T follicular helper cell (primary cell): ENCODE results near the gene BRSK2.
"Not testable (repeated sequence)": the region's sequence is repeated elsewhere in the genome, so short reads cannot be mapped to it uniquely, and the experiment has no call there.

ENCODE experiments used
- DNase-seq: peaks from one replicate; pipeline ENCODE4 v3.0.0-alpha.2; 2020; ENCODE audit warnings: low read depth

The BRSK2 gene

DNA sequence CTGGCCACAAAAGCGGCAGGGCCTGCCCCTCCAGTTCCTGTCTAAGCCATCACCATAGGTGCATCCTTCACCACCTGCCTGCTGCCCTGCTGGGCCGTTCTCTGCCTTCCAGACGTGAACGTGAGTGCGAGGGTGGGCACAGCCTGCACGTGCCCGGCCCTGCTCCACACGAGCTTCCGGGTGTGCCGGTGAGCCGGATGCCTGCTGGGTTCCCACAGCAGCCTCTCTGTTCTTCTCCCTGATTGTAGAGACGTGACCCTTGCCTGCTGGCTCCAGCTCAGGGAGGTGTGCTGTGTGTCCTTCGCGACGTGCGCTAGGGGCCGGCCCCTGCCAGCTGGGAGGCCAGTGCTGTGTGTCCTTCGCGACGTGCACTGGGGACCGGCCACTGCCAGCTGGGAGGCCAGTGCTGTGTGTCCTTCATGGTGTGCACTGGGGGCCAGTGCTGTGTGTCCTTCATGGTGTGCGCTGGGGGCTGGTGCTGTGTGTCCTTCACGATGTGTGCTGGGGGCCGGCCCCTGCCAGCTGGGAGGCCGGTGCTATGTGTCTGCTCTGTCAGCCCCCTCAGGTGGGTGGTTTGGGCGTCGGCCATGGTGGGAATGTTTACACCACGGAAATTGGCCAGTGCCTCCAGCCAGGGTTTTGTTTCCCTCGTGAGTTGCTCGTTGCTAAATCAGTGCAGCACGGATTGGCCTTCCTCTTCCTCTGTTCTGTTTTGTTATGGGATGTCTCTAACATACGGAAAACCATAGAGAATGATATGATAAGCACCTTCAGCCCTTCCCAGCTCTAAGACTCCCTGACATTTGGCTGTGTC lies 35.4 kb upstream of the BRSK2 start:
- DNase-seq: no peak

DNA sequence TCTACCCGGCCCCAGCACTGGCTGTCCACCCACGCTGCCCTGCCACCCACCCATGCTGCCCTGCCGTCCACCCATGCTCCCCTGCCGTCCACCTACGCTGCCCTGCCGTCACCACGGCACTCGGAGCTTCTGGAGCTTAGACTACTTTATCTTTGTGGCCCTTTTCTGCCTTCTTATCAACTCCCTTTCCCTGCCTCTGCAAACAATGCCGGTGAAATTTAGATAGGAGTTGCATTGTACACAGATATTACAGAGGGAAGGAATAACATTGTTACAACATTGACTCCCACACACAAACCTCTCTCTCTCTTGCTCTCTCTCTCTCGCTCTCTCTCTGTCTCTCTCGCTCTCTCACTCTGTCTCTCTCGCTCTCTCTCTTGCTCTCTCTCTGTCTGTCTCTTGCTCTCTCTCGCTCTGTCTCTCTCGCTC lies 33.7 kb upstream of the BRSK2 start:
- DNase-seq: no peak

DNA sequence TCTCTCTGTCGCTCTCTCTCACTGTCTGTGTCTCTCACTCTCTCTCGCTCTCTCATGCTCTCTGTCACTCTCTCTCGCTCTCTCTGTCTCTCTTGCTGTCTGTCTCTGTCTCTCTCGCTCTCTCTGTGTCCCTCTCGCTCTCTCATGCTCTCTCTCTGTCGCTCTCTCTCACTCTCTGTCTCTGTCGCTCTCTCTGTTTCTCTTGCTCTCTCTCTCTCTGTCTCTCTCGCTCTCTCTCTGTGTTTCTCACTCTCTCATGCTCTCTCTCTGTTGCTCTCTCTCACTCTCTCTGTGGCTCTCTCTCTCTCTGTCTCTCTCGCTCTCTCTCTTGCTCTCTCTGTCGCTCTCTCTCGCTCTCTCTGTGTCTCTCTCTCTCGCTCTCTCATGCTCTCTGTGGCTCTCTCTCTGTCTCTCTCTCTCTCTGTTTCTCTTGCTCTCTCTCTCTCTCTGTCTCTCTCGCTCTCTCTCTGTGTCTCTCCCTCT lies 33.2 kb upstream of the BRSK2 start:
- no peak for DNase-seq

DNA sequence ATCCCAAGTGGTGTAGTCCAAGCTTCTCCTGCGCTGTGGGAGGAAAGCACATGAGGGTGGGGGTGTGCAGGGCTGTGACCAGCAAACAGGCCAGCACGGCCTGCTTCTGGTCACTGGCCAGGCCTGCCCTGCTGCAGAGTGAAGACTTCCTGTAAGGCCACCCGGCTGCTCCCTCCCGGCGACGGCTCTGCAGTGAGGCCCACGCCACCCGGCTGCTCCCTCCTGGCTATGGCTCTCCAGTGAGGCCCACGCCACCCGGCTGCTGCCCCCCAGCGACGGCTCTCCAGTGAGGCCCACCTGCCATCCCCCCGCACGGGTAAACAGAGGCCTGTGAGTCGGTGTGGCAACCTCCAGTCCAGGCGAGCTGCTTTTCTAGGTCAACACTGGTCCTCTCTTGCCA lies 31.4 kb upstream of the BRSK2 start:
- DNase-seq: no peak

DNA sequence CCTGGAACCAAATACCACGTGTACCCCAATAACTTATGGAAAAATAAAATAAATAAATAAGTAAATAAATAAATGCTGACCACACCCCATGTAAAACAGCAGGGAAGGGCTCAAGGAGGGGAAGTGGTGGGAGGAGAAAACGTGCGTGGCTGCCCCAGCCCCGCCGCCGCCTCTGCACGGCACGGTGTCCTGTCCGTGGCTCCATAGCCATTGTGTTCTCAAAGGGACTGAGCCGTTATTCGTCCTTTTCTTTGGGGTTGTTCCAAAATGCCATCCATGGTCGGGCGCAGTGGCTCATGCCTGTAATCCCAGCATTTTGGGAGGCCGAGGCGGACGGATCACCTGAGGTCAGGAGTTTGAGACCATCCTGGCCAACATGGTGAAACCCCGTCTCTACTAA lies 30.8 kb upstream of the BRSK2 start:
- DNase-seq: not testable (repeated sequence)

DNA sequence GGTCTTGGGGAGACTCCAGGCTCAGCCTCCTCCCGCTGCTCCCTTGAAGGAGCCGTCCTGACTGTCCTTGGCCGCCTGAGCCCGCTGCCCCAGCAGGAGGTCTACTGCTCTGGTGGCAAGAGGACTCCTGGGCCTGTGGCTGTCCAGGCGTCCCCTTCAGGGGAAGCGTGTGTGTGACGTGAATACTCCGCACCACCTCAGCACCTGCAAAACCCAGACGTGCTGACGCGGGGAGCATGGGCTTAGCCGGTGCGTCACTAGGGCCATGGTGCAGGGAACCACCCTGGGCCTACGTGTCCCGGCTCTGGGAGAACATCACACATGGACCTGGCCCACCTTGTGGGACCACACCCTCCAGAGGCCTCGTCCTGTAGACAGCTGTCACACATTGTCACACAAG lies 30.2 kb upstream of the BRSK2 start:
- no peak for DNase-seq

DNA sequence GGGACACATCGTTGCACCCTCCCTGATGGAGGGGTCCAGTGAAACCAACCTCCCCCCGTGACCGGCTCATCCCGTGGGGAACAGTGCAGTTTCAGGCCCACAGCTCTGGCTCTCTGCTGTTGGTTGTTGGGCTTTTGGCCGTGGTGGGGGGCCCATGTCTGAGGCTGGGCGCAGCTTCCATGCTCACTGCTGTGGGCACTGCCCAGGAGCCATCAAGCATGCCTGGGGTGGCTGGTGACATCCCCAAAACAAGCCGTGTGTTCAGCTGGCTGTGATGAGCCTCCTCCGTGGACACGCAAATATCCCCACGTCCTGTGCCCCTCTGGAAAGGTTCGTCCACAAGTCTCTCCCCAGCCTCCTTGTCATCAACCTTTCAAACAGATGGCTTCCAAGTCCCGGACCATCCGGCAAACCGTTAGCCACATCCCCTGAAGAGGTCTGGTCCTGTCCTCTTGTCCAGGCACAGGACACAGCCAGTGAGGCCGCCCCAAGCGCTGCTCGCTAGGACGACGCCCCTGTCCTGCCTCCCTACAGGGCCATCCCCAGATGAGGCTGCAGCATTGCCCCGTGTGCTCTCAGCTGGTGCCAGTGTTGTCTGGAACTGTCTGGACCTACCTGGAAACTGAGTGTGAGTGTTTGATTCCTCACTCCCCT lies 29.4 kb upstream of the BRSK2 start:
- DNase-seq: no peak

DNA sequence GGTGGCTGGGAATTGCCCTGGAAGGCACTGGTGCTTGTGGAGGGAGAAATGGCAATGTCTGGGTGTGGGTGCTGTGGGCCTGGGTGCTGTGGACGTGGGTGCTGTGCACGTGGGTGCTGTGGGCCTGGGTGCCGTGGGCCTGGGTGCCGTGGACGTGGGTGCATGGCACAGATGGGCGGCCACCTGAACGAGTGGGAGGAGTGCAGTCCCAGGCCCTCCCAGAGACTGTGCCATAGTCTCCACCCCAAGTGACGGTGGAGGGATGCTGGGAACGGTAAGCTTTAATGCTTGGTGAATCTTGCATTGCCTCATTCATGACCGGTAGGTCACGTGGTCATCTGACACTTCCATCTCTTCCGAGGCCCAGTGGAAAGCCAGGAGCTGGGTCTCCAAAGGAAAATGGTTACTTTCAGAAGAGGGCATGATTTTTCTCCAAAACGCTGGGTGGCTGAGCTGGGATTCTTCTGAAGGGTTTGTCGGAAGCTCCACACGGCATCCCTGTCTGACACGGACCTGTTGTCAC lies 28.8 kb upstream of the BRSK2 start:
- DNase-seq: no peak

DNA sequence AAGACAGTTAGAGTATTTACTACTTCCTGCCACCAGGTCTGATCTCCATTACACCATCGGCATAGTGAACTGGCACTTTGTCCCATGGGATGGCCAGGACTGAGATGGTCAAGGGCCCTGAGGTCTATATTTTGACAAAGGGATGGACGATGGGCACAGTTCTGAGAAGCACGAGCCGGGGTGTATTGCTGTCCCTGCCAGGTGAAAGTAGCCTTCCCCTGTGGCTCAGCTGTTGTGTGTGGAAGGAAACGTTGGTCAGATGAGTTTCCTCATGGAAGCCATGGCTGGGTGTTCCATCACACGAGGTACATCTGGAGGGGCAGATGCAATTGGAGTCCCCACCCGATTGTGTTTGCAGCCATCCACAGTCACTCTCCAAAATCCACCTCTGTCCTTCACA lies 27.9 kb upstream of the BRSK2 start:
- DNase-seq: no peak

DNA sequence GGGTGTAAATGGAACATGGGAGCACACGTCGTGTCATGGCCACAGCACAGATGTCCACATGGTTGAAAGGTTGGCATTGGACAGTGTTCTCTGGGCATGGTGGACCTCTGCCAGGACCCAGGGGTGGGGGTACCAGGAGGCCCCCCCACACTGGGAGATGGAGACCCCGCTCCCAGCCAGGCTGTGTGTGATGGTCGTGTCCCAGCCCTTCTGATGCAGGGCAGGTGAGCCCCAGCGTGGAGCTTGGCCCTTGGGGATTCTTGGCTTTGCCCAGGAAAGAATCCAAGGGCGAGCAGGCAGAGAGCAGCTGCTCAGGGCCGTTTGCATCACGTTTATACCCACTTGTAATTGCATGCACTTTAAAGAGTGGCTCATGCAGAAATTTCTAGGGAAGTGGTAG lies 22.0 kb upstream of the BRSK2 start:
- no peak for DNase-seq

DNA sequence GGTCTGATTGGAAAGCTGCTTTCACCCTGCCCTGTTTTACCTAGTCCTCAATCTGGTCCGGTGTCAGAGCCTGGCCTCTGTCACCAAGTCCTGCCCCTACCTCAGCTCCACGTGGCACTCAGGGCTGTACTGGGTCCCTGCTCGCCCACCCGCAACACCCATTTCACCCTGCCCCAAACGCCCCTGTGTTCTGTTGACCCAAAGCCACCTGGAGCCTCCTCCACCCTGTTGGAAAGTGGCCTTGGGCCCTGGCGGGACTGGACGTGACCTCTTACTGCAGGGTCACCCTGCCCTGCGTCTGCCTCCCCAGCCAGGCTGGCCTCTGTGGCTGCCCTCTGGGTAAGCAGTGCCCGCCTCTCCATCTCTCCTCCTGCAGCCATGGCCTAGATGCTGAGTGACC lies 21.5 kb upstream of the BRSK2 start:
- no peak for DNase-seq

DNA sequence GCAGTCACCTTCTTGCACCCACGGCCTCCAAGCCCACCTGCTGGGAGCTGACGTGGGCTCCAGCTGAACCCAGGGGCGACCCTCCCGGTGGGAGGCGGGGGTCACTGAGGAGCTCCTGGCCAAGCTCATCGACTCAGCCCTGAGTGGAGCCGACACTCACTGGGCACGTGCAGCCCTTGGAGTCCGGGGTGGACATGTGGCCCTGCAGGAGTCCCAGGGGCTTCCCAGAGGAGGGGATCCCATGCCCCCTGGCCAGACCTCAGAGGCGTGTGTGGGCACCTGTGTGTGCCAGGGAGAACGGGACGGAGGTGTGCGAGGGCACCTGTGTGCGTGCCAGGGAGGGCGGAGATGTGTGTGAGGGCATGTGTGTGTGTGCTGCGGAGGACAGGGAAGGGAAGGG lies 20.8 kb upstream of the BRSK2 start:
- no peak for DNase-seq

DNA sequence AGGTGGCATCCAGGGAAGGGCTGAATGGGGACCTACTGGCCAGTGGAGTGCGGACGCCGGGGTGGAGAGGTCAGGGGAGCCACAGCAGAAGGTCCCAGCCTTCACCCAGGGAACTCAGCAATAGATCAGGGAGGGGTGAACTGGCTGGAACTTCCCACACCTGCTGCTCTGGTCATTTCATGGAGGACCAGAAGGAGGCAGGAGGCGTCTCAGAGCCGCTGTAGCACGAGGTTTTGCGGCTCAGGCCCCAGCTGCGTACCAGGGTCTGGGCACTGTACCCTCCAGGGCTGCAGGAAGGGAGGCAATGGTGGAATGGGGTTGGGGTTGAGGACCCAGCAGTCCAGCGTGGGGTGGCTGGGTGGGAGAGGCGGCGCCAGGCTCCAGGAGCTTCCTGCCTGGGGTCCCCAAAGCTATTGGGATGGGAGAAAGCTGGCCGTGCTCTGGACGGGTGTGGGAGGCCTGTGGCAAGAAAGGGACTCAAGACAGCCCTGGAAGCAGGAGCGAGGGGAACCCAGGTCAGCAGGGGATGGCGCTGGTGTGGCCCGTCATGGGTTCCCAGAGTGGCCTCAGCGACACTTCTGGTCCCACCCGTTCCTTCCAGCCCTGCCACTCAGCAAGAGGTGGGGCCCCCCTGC lies 20.2 kb upstream of the BRSK2 start:
- no peak for DNase-seq

DNA sequence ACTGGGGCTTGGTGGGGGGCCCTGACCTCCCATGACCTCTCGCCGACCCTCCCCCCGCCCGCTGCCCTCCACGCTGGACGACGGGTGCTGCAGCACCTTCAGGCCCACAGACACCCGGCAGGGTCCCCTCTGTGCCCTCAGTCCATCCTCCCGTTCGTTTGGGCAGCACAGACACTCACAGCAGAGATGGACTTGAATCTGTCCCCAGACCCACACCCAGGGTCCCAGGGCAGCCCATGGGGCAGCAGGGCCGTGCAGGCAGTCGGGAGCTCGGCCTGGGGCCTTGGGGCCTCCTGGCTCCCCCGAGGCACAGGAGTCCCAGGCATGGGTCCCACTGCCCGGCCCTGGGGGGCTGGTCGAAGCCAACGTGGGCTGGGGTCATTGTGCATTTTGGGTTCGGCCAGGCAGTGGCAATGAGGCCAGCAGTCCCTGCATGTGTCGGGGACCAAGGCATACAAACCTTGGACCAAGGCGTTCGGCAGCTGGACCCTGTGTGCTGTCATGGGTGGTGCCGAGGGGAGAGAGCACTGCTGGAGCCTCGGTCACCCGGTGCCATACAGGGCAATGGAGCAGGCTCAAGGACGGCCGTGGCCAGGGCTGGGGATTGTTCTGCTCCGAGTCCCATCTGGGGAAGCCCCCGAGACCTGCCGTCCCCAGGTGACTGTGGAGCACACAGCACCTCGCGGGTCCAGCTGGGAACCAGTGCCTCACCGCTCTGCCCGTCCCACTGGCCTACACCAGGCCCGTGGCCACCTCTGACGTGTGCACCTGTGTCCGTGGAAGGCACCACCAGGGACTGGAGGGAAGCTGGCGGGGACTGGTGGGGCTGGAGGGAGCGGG lies 19.3 kb upstream of the BRSK2 start:
- DNase-seq: no peak

DNA sequence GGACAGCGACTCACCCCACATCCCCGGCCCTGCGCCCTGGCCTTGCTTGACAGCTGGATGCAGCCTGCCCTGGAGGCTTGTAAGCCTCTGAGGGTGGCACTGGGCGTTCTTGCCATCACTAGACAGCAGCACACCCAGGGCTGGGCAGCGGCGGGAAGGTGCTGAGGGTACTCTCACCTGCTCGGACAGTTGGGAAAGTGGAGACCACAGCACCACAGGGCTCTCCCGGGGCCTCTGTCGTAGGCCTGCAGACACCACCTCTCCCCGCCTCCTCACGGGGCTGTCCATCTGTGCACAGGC lies 18.8 kb upstream of the BRSK2 start:
- no peak for DNase-seq

DNA sequence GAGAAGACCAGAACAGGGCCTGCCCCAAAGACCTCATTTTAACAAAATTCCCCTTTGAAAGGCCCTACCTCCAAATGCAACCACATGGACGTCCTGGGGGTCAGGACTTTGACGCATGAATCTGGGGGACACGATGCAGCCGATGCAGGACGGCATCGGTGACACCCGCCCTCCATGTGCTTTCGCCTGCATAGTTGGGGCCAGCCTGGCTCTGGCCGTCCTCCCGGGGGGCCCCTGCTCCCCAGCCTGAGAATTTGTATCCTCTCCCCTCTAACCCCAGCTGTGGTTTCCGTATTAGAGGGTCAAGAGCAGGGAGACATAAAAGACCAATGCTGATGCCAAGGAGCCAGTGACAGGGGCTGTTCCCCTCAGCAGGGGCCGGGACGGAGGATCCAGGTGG lies 18.4 kb upstream of the BRSK2 start:
- no peak for DNase-seq

DNA sequence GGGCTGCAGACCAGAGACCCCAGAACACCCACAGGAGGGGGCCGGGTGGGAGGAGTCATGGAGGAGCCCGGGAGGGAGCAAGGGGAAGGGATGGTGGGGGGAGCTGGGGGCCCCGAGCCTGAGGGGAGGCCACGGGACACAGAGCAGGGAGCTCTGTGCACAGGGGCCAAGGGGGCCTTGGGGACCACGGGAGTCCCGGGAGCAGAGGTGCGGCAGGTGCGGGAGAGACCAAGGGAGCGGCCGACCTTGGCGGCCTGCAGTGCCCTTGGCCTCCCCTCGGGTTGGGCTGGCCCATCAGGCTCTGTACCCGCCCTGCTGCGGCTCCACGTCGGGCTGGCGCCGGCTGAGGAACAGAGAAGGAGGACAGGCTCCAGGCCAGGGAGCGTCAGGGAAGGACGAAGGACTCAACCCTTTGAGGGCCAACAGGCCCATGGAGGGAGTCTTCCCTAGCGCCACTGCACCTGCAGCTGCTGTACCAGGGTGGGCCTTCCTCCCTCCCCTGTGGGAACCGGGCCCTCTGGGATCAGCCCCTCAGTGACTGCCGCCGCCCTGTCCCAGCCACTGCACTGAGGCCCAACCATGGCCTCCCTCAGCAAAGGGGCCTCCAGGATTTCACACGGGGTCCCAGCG lies 17.8 kb upstream of the BRSK2 start:
- no peak for DNase-seq

DNA sequence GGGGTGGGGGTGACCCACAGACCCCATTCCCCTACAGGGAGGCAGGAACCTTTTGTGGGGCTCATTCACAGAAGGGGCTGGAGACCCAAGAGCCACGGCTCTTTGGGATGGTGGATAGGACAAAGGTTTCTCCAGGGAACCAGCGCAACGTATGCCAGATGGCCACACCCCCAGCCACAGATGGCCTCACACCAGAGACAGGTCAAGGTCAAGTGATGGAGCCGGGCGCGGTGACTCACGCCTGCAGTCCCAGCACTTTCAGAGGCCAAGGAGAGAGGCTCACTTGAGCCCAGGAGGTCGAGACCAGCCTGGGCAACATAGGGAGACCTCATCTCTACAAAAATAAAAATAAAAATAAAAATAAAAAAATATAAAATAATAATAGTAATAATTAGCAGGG lies 17.1 kb upstream of the BRSK2 start:
- DNase-seq: no peak

DNA sequence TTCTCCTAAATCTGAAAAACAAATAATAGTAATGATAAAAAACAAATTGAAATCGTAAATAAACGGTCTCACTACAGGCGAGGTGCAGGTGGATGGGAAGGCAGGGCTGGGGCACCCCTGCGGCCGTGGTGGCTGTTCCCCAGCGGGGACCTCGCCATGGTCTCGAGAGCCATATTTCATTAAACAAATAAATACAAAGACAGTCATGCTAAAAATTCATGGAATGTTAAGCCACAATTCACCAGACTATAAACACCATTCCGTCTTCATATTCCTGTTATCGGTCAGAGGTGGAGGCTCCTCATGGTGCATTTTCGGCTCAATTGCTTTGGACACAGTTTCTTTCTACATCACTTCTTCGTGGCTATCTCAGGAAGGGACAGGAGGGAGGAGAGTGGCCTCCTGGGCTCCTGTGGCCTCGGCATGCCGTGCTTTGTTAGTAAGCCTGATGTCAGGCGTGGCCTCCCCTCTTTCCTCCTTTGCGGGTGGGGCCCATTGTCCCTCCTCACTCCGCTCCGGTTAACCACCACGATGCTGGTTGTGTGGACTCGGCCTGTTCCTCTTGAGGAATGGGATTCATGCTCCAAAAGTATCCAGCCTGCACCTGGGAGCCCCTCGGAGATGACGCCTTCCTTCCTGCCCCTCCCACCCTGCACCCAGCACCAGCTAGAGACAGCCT lies 16.1 kb upstream of the BRSK2 start:
- DNase-seq: no peak

DNA sequence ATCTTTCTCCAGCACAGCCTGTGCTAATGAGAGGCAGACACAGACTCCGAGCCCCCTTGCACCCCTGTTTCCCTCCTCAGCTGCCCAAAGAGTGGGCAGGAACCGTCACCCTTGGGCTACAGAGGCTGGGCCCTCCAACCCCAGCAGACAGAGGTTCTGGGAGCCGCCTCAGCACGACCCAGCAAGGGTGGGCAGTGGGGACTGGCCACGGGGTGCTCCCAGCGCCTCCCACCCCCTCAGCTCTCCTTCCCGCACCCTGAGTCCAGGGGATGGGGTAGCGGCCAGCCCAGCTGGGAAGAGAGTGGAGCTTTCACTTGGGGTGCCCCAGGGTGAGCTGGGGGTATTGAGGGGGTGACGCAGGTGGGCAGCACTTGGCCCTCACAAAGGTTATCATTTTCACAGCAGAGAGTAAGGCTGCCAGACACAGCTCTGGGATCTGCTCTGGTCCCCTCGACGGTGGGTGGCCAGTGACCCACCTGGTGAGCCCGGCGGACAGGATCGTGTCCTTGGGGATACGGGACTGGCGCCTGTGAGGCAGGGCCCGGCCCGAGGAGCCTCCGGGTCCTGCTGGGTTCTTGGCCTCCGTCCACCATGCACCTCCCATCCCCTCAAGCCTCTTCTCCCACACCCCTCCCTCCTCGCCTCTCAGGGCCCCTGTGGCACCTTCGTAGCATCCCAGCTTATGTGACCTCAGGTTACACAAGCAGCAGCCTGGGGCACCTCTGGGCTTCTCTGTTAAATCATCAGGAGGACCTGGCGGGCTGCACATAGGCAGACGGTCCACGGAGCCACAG lies 14.4 kb upstream of the BRSK2 start:
- no peak for DNase-seq

DNA sequence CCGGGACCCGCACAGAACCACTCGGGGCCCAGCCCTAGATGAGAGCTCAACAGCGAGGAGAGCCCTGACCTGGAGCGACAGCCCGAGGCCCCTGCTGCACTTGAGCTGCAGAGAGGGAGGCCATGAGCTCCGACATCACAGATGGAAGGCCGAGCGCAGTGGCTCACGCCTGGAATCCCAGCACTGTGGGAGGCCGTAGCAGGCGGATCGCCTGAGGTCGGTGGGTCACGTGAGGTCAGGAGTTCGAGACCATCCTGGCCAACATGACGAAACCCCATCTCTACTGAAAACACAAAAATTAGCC lies 13.8 kb upstream of the BRSK2 start:
- DNase-seq: no peak
